ENCODE data around the gene SLIT2. TPM values are rescaled to one million over a fixed set of nuclear protein-coding genes. Genes with fewer than 3 reads are reported as not detected.

SLIT2 gene
- polyA plus RNA-seq, 1 donor from 2014 or later = 26.4 TPM

DNA sequence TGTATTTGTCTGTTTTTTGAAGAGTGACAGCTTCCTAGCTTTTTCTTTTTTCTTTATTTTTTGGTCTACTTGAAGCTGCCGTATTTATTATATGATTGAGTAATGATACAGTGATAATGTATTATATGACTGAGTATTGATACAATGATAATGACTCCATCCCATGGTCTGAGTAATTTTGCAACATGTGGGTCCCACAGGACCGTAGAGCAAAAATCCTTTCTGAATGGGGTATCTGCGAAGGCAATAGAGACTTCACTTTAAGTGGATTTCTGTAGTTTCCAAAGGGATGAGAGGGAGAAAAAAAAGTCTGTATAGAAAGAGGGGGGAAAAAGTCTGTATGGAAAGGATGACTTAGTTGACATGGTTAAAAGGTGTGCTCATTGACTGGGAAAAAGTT is 41.0 kb downstream of the SLIT2 start:
- TF ChIP-seq, protein P1, sequence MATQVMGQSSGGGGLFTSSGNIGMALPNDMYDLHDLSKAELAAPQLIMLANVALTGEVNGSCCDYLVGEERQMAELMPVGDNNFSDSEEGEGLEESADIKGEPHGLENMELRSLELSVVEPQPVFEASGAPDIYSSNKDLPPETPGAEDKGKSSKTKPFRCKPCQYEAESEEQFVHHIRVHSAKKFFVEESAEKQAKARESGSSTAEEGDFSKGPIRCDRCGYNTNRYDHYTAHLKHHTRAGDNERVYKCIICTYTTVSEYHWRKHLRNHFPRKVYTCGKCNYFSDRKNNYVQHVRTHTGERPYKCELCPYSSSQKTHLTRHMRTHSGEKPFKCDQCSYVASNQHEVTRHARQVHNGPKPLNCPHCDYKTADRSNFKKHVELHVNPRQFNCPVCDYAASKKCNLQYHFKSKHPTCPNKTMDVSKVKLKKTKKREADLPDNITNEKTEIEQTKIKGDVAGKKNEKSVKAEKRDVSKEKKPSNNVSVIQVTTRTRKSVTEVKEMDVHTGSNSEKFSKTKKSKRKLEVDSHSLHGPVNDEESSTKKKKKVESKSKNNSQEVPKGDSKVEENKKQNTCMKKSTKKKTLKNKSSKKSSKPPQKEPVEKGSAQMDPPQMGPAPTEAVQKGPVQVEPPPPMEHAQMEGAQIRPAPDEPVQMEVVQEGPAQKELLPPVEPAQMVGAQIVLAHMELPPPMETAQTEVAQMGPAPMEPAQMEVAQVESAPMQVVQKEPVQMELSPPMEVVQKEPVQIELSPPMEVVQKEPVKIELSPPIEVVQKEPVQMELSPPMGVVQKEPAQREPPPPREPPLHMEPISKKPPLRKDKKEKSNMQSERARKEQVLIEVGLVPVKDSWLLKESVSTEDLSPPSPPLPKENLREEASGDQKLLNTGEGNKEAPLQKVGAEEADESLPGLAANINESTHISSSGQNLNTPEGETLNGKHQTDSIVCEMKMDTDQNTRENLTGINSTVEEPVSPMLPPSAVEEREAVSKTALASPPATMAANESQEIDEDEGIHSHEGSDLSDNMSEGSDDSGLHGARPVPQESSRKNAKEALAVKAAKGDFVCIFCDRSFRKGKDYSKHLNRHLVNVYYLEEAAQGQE (IDR thresholded peaks at IDR 0.05; ENCODE audit: borderline replicate concordance) = no peak
- TF ChIP-seq EZH2 (IDR thresholded peaks at IDR 0.05; ENCODE audit: borderline replicate concordance, insufficient read depth, low read length, poor library complexity, severe bottlenecking) (no peak), TAF1 (IDR thresholded peaks at IDR 0.05; ENCODE audit: low read depth) (no peak), MXI1 (conservative IDR thresholded peaks at IDR 0.05; ENCODE audit: poor library complexity, severe bottlenecking) (no peak), CTCF (IDR thresholded peaks at IDR 0.05; ENCODE audit: poor library complexity, severe bottlenecking) (no peak), RAD21 (conservative IDR thresholded peaks at IDR 0.05) (no peak), EP300 (conservative IDR thresholded peaks at IDR 0.05; ENCODE audit: poor library complexity, severe bottlenecking) (no peak), POLR2AphosphoS5 (IDR thresholded peaks at IDR 0.05) (no peak), SMC3 (conservative IDR thresholded peaks at IDR 0.05; ENCODE audit: poor library complexity) (no peak)
- no peaks in the 10 kb centered on the region for H3K79me2 ChIP-seq (replicated peaks; ENCODE audit: insufficient read depth, low read length)
- H3F3A ChIP-seq (ENCODE audit: insufficient read depth, low read length, poor library complexity, severe bottlenecking) = no peaks in the 10 kb centered on the region
- H3K27me3 ChIP-seq (ENCODE audit: insufficient read depth, low read depth, low read length) = no peaks in the 10 kb centered on the region
- no peaks in the 10 kb centered on the region for H4K20me1 ChIP-seq (ENCODE audit: insufficient read depth)
- H3K27ac ChIP-seq (ENCODE audit: low read length) = no peak overlapping the region
- H3K4me3 ChIP-seq (ENCODE audit: low read length) = no peak overlapping the region
- no peaks in the 10 kb centered on the region for H3K9me2 ChIP-seq (ENCODE audit: insufficient read depth, low read length)
- no peak overlapping the region for H3K9ac ChIP-seq (ENCODE audit: low read length)
- no peaks in the 10 kb centered on the region for H3K36me3 ChIP-seq (ENCODE audit: insufficient read depth, low read length)
- no peak overlapping the region for H2AFZ ChIP-seq (ENCODE audit: low read depth, low read length)
- H3K9me3 ChIP-seq (ENCODE audit: low read length) = no peaks in the 10 kb centered on the region
- H3K4me2 ChIP-seq (ENCODE audit: low read length) = no peak overlapping the region

DNA sequence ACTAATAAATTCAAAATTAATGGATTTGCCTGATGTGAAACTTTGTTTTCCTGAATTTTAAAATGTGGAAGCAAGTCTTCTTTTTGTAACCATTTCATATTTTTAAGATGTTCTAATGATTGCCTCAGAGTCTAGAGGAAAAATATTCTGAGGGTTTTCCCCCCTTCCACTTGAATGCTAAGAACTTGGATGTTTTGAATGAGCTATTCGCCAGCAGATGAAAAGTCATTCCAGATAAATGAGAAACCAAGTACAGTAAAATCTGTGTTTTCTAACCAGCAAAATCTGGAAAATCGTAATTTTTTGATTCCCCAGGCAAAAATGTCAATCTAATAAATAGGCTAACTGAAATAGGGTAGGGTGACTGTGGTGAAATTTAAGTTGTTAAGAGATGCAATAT is 45.6 kb downstream of the SLIT2 start:
- H2AFZ ChIP-seq (ENCODE audit: low read depth, low read length) = no peak overlapping the region

More for the DNA sequence above, 45.6 kb downstream of the SLIT2 start:
- no peak overlapping the region for H3K4me3 ChIP-seq (ENCODE audit: low read length)
- no peaks in the 10 kb centered on the region for H3K36me3 ChIP-seq (ENCODE audit: insufficient read depth, low read length)
- H4K20me1 ChIP-seq (ENCODE audit: insufficient read depth) = no peaks in the 10 kb centered on the region
- H3K27ac ChIP-seq (ENCODE audit: low read length) = no peak overlapping the region
- H3K27me3 ChIP-seq (ENCODE audit: insufficient read depth, low read depth, low read length) = no peaks in the 10 kb centered on the region
- no peaks in the 10 kb centered on the region for H3K79me2 ChIP-seq (replicated peaks; ENCODE audit: insufficient read depth, low read length)
- H3F3A ChIP-seq (ENCODE audit: insufficient read depth, low read length, poor library complexity, severe bottlenecking) = no peaks in the 10 kb centered on the region
- H3K4me2 ChIP-seq (ENCODE audit: low read length) = no peak overlapping the region
- H3K9me3 ChIP-seq (ENCODE audit: low read length) = no peaks in the 10 kb centered on the region
- TF ChIP-seq SMC3 (conservative IDR thresholded peaks at IDR 0.05; ENCODE audit: poor library complexity) (no peak), EP300 (conservative IDR thresholded peaks at IDR 0.05; ENCODE audit: poor library complexity, severe bottlenecking) (no peak), MXI1 (conservative IDR thresholded peaks at IDR 0.05; ENCODE audit: poor library complexity, severe bottlenecking) (no peak), RAD21 (conservative IDR thresholded peaks at IDR 0.05) (no peak), CTCF (IDR thresholded peaks at IDR 0.05; ENCODE audit: poor library complexity, severe bottlenecking) (no peak), EZH2 (IDR thresholded peaks at IDR 0.05; ENCODE audit: borderline replicate concordance, insufficient read depth, low read length, poor library complexity, severe bottlenecking) (no peak), TAF1 (IDR thresholded peaks at IDR 0.05; ENCODE audit: low read depth) (no peak), POLR2AphosphoS5 (IDR thresholded peaks at IDR 0.05) (no peak)
- TF ChIP-seq, protein P1 (IDR thresholded peaks at IDR 0.05; ENCODE audit: borderline replicate concordance) = no peak
- no peaks in the 10 kb centered on the region for H3K9me2 ChIP-seq (ENCODE audit: insufficient read depth, low read length)
- H3K9ac ChIP-seq (ENCODE audit: low read length) = no peak overlapping the region
